GM12874 (cell line): ENCODE results near the gene KRT84.

Source experiments
- TF ChIP-seq, protein P1 (sequence below): IDR thresholded peaks from 2 replicates; pipeline ENCODE4 v1.5.1; 2011; ENCODE audit warnings: low read depth, mild to moderate bottlenecking, control low read depth, low read length, moderate library complexity; ENCODE audit not compliant: insufficient read depth

The KRT84 gene

DNA sequence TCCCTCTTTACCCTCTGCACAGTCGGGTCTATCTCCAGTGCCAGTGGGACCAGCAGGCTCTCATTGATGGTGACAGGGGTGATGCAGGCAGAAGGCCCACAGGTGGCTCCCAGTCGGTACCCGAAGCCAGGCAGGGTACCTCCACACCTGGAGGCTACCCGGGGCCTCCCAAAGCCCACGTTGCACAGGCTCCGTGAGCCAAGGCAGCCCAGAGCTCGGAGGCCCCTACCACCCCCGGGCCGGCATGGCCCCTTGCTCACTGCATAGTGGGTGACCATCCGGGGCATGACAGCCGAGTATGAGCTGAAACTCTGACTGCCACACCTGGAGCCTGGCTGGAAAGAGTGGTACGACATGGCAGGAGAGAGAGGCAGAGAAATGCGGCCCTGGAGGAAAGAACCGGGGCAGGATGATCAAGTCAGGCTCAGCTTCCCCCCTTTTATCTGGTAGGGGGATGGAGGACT, 20.5 kb upstream of the KRT84 start, which contains the start of gene KRT82:
TSS of gene KRT82 (minus strand) at position 414 of the 464 bp plus-strand sequence. CDS start at position 356, 58 bp downstream.
- TF ChIP-seq, protein P1, sequence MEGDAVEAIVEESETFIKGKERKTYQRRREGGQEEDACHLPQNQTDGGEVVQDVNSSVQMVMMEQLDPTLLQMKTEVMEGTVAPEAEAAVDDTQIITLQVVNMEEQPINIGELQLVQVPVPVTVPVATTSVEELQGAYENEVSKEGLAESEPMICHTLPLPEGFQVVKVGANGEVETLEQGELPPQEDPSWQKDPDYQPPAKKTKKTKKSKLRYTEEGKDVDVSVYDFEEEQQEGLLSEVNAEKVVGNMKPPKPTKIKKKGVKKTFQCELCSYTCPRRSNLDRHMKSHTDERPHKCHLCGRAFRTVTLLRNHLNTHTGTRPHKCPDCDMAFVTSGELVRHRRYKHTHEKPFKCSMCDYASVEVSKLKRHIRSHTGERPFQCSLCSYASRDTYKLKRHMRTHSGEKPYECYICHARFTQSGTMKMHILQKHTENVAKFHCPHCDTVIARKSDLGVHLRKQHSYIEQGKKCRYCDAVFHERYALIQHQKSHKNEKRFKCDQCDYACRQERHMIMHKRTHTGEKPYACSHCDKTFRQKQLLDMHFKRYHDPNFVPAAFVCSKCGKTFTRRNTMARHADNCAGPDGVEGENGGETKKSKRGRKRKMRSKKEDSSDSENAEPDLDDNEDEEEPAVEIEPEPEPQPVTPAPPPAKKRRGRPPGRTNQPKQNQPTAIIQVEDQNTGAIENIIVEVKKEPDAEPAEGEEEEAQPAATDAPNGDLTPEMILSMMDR, result no peak

DNA sequence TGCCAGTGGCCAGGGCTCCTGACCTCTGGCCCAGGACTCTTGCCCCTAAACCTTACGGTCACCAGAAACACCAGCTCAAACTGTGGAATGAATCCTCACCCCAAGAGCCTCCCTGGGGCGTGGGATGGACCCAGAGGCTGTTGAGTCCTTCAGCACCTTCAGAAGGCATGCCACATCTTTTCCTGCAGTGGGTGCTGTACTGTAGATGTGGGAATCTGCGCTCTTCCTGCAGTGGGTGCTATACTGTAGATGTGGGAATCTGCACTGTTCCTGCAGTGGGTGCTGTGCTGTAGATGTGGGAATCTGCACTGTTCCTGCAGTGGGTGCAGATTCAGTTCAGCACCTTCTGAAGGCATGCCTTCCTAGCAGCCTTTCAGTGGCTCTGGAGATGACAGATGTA, 19.5 kb upstream of the KRT84 start:
- TF ChIP-seq, protein P1, result no peak

- TF ChIP-seq, protein P1, result no peak
Measured at GRCh38 chr12:52403561-52403960, 18.1 kb upstream of the KRT84 start.

DNA sequence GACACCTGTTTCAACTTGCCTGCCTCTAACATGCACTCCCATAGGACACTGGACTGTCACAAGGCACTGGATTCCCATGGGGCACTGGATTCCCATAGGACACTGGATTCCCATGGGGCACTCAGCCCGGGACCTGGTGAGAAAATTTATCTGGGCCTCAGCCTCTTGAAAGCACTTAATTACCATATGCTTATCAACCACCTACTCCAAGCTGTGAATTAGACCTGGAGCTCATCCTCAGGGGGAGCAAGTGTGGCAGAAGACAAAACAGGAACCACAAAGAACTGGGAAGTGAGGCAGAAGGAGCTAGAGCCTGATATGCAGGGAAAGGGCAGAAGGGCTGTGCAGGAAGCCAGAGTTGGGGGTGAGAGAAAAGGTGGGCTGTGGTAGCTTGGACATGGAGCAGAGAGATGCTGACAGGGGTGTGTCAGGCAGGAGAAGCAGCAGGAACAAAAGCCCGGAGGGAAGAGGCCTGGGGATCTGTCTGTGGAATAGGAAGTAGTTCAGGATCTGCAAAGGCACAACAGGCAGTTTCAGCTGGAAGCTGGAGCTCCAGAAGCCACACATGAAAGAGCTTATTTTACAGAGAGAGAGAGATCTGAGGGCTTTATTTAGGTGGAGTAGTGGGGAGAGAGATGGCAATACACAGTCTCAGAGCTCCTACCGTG, 17.6 kb upstream of the KRT84 start:
- TF ChIP-seq, protein P1, result no peak

DNA sequence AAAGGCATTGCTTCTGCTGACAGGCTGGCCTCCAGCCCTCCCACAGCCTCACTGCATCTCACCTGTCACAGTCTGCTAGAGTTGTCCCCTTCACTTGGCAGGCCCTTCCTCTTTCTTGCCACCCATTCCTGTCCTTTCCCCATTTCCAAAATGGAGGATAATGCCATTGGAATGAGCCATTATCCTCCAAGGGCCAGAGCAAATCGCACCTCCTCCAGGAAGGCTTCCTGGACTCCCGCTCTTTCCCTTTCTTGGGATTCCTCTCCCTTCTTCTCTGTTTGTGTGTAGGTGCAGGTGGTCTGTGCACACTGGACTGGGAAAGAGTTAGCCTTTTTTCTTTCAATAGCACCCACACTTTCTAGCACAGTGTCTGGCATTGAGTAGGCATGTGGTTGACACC, 16.9 kb upstream of the KRT84 start:
- TF ChIP-seq, protein P1, result no peak

DNA sequence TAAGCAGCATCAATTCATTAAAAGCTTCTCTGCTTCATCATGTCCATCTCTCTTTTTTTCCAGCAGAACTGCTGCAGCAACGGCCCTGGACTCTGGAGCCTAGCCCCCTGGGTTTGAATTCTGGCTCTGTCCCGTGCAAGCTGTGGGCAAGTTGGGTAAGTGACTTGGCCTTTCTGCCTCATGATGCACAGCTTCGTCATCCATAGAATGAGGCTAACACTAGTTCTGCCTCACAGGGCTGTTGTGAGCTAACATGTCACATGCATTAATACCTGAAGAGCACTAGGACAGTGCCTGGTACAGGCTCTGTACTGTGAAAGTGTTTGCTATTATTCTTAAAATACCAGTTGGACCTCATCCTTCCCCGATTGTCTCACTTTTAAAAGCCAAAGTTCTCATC, 16.5 kb upstream of the KRT84 start:
- TF ChIP-seq, protein P1, result no peak

DNA sequence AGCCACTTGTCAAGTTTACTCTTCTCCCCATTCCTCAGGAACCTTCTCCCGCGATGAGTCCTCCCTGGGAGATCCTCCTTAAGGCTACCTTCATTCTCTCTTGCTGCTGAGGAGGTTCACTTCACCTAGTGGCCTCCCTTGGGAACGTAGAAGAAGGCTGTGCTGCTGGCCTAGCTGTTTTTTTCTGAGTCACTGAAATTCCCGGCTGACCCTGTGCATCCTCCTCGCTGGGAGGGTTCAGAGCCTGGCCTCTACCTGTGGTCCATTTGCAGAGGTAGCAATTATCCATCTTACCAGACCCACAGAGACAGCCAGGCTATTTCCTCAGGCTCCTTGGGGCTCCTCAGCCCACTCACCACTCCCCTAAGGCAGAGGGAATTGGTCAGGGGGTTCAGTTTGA, 16.1 kb upstream of the KRT84 start:
- TF ChIP-seq, protein P1, result no peak
